ENCODE data around the gene SNORC.

Gene SNORC

DNA sequence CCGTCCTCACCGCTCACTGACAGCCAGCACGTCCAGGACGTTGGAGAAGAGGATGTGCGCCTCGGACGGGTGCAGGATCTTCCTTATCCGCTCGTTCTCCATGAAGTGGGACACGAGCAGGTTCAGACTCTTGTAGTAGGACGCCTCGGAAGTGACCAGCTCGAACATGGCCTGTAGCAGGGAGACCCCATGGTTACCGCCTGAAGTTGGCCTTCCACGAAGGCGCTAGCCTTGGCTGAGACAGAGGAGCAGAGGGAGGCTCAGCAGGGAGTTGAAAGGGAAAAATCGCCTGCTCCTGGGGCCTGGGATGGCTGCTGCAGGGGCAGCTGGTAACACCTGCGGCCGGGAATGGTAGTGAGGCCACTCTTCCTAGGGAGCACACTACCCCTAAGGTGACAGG is 24.7 kb downstream of the SNORC start:
- Histone ChIP-seq H3K4me1 (ENCODE audit: control insufficient read depth in 1 of 2, insufficient read depth in 1 of 2, low read depth in 1 of 2, low read length in 1 of 2) (no peaks in the 10 kb centered on the region), H3K27me3 (peaks cover 18% of the 10 kb centered on the region), H3K4me3 (ENCODE audit: low read depth in 1 of 2, low read length in 1 of 2) (no peak overlapping the region), H3K36me3 (no peaks in the 10 kb centered on the region), H3K27ac (no peak overlapping the region), H3K9me3 (no peaks in the 10 kb centered on the region)
- TF ChIP-seq, protein P1, sequence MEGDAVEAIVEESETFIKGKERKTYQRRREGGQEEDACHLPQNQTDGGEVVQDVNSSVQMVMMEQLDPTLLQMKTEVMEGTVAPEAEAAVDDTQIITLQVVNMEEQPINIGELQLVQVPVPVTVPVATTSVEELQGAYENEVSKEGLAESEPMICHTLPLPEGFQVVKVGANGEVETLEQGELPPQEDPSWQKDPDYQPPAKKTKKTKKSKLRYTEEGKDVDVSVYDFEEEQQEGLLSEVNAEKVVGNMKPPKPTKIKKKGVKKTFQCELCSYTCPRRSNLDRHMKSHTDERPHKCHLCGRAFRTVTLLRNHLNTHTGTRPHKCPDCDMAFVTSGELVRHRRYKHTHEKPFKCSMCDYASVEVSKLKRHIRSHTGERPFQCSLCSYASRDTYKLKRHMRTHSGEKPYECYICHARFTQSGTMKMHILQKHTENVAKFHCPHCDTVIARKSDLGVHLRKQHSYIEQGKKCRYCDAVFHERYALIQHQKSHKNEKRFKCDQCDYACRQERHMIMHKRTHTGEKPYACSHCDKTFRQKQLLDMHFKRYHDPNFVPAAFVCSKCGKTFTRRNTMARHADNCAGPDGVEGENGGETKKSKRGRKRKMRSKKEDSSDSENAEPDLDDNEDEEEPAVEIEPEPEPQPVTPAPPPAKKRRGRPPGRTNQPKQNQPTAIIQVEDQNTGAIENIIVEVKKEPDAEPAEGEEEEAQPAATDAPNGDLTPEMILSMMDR (IDR thresholded peaks at IDR 0.05): no peak

DNA sequence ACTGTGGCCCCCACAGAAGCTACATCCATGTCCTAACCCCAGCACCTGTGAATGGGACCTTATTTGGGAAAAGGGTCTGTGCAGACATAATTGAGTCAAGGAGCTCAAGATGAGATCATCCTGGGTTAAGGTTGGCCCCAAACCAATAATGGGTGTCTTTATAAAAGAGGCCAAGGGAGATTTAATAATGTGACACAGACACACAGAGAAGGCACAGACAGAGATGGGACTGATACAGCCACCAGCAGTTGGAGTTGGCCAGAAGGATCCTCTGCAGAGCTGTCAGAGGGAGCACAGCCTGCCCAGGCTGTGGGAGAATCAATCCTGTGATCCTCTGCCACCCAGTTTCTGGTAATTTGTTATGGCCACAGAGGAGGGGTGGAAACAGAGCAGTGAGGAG is 26.0 kb downstream of the SNORC start:
- Histone ChIP-seq H3K36me3 (no peaks in the 10 kb centered on the region), H3K27me3 (peaks cover 17% of the 10 kb centered on the region), H3K4me3 (ENCODE audit: low read depth in 1 of 2, low read length in 1 of 2) (no peak overlapping the region), H3K27ac (no peak overlapping the region), H3K9me3 (no peaks in the 10 kb centered on the region), H3K4me1 (ENCODE audit: control insufficient read depth in 1 of 2, insufficient read depth in 1 of 2, low read depth in 1 of 2, low read length in 1 of 2) (no peaks in the 10 kb centered on the region)
- TF ChIP-seq, protein P1 (IDR thresholded peaks at IDR 0.05): no peak

DNA sequence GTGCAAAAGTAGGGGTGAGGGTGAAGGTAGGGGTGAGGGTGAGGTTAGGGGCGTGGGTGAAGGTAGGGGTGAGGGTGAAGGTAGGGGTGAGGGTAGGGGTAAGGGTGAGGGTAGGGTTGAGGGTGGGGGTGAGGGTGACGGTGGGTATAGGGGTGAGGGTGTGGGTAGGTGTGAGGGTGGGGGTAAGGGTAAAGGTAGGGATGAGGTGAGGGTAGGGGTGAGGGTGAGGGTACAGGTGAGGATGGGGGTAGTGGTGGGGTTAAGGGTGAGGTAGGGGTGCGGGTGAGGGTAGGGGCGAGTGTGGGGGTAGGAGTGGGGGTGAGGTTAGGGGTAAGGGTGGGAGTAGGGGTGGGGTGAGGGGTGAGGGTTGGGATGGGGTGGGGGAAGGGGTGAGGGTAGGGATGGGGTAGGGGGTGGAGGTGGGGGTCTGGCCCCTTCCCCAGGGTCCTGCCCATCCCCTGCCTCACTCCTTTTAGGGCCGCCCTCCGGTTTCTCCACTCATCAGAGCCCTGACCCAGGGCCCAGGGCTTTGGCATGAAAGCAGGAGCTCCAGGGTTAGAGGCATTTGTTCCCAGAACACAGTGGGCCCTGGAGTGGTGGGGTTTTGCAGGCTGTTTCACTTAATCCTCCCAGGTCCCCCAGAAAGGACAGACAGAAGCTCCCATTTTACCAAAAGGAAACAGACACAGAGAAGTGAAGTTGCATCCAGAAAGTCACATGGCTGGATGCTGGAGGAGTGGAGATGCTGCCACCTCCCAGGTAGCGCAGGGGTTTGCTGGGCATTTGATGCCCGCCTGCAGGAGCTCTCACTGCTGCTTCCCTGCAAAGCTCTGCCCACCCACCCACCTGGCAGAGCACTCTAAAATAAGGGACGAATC is 26.9 kb downstream of the SNORC start:
- Histone ChIP-seq H3K36me3 (no peaks in the 10 kb centered on the region), H3K4me1 (ENCODE audit: control insufficient read depth in 1 of 2, insufficient read depth in 1 of 2, low read depth in 1 of 2, low read length in 1 of 2) (no peaks in the 10 kb centered on the region), H3K9me3 (no peaks in the 10 kb centered on the region), H3K27me3 (peaks cover 13% of the 10 kb centered on the region), H3K4me3 (ENCODE audit: low read depth in 1 of 2, low read length in 1 of 2) (no peak overlapping the region), H3K27ac (no peak overlapping the region)
- TF ChIP-seq, protein P1 (IDR thresholded peaks at IDR 0.05): no peak

DNA sequence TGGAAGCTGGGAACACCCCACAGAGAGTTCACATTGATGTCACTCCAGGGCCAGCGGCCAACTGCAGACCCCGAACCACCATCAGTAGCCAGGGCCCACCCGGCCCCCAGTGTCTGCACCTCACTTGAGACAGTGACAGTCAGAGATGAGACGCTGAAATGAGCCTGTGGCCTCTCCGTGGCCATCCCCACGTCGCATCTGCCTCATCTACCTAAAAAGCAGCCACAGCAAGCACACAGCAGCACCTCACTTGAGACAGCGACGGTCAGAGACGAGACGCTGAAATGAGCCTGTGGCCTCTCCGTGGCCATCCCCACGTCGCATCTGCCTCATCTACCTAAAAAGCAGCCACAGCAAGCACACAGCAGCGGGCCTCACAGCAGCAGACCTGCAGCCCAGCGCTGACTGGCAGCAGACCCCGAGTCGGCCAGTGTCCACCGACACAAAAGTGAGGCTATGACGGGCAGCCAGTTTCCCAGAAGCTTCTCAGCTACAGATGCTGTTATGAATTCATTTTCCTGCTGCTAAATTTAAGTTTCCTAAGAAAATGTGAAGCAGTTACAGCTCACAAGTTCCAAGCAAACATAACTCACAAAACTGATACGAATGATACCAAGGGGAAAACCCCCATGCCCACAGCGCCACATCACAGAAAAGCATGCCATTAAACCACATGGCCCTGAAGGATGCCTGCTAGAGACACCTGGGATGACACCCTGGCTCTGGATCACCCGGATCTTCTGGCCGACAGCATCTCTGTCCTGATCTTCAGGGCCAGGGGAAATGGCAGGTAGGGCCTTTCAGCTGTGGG is 27.7 kb downstream of the SNORC start:
- Histone ChIP-seq H3K9me3 (no peaks in the 10 kb centered on the region), H3K4me3 (ENCODE audit: low read depth in 1 of 2, low read length in 1 of 2) (no peak overlapping the region), H3K27ac (no peak overlapping the region), H3K36me3 (no peaks in the 10 kb centered on the region), H3K27me3 (peaks cover 10% of the 10 kb centered on the region), H3K4me1 (ENCODE audit: control insufficient read depth in 1 of 2, insufficient read depth in 1 of 2, low read depth in 1 of 2, low read length in 1 of 2) (no peaks in the 10 kb centered on the region)
- TF ChIP-seq, protein P1 (IDR thresholded peaks at IDR 0.05): no peak

GRCh38 chr2:232898592-232899543 is 28.8 kb downstream of the SNORC start:
- H3K4me1 ChIP-seq (ENCODE audit: control insufficient read depth in 1 of 2, insufficient read depth in 1 of 2, low read depth in 1 of 2, low read length in 1 of 2): no peaks in the 10 kb centered on the region
- TF ChIP-seq, protein P1 (IDR thresholded peaks at IDR 0.05): no peak
- no peak overlapping the region for H3K27ac ChIP-seq
- no peaks in the 10 kb centered on the region for H3K9me3 ChIP-seq
- no peaks in the 10 kb centered on the region for H3K36me3 ChIP-seq
- no peak overlapping the region for H3K4me3 ChIP-seq (ENCODE audit: low read depth in 1 of 2, low read length in 1 of 2)
- peaks cover 10% of the 10 kb centered on the region for H3K27me3 ChIP-seq
